Activated naive CD8-positive, alpha-beta T cell treated with anti-CD3 and anti-CD28 coated beads, Interleukin-2, amount 10 ng/mL, durations not matched to agents 7 days and 5 days (primary cell): Measurements from ENCODE around the gene EFCAB9. TPM values are rescaled to one million over a fixed set of nuclear protein-coding genes. Genes with fewer than 3 reads are reported as not detected.
"Not testable (repeated sequence)": the region's sequence is repeated elsewhere in the genome, so short reads cannot be mapped to it uniquely, and the experiment has no call there.

ENCODE experiments used
- ATAC-seq: fragments of 150-1000 bp; cut with Tn5 transposase; one replicate; pipeline ENCODE4 v1.10.0; 2021; ENCODE audit warnings: low read depth, moderate library complexity
- POLR2A ChIA-PET: fragments of 350-600 bp; sonication (Branson Sonifier 250); formaldehyde crosslinking; loops from one replicate; lab custom pipeline; 2021; ENCODE audit warnings: antibody characterized with exemption; lab: Charles Lee
- DNase-seq: peaks from one replicate; pipeline ENCODE4 v3.0.0; 2021
- H3K27ac Mint-ChIP-seq: one replicate; pipeline ENCODE4 v1.8.0; 2022; ENCODE audit warnings: mild to moderate bottlenecking, mixed read lengths
- H3K27me3 Mint-ChIP-seq: one replicate; pipeline ENCODE4 v1.8.0; 2022; ENCODE audit warnings: mild to moderate bottlenecking, moderate library complexity, mixed read lengths
- H3K36me3 Mint-ChIP-seq: one replicate; pipeline ENCODE4 v1.8.0; 2021; ENCODE audit warnings: mild to moderate bottlenecking, mixed read lengths
- H3K4me1 Mint-ChIP-seq: one replicate; pipeline ENCODE4 v1.8.0; 2021; ENCODE audit warnings: mixed read lengths
- H3K4me3 Mint-ChIP-seq: one replicate; pipeline ENCODE4 v1.8.0; 2022; ENCODE audit warnings: mild to moderate bottlenecking, moderate library complexity, mixed read lengths
- H3K9me3 Mint-ChIP-seq: one replicate; pipeline ENCODE4 v1.8.0; 2021; ENCODE audit warnings: mixed read lengths
- total RNA-seq, 2 experiments: library from RNA; stranded (reverse); gene quantifications; one replicate each; pipeline ENCODE4 v1.2.3, GENCODE V29; 2021

EFCAB9 gene
- total RNA-seq, 2 experiments from 2014 or later, result not detected

- H3K27me3 Mint-ChIP-seq, H3K27ac Mint-ChIP-seq, ATAC-seq, POLR2A ChIA-PET, H3K4me3 Mint-ChIP-seq, H3K9me3 Mint-ChIP-seq, DNase-seq: not testable (repeated sequence)
- Mint-ChIP-seq H3K36me3 (peaks cover 15% of the 10 kb centered on the region), H3K4me1 (peaks cover 10% of the 10 kb centered on the region)
These were observed 12.0 kb downstream of the EFCAB9 start for GRCh38 chr5:172205984-172206383.

GRCh38 chr5:172207511-172207910, 13.5 kb downstream of the EFCAB9 start:
- Mint-ChIP-seq H3K36me3 (peaks cover 25% of the 10 kb centered on the region), H3K4me1 (peaks cover 10% of the 10 kb centered on the region), H3K4me3 (no peak overlapping the region), H3K27me3 (no peaks in the 10 kb centered on the region), H3K9me3 (no peaks in the 10 kb centered on the region), H3K27ac (no peak overlapping the region)
- DNase-seq (no peak), ATAC-seq (no peak)
- POLR2A ChIA-PET, result interaction anchor here (0.6 kb wide), 1 partner anchor 160 kb away, joined by 3 read pairs; no protein-coding TSS in a partner anchor

GRCh38 chr5:172209714-172210113, 15.7 kb downstream of the EFCAB9 start:
- no peak for ATAC-seq
- Mint-ChIP-seq H3K4me1 (peaks cover 10% of the 10 kb centered on the region), H3K36me3 (peaks cover 28% of the 10 kb centered on the region), H3K4me3 (no peak overlapping the region), H3K27me3 (no peaks in the 10 kb centered on the region), H3K27ac (no peak overlapping the region), H3K9me3 (no peaks in the 10 kb centered on the region)
- no peak for DNase-seq
- POLR2A ChIA-PET, result no interaction called here

GRCh38 chr5:172211676-172212075, 17.7 kb downstream of the EFCAB9 start:
- ATAC-seq, result no peak
- peaks cover 35% of the 10 kb centered on the region for H3K36me3 Mint-ChIP-seq
- no peaks in the 10 kb centered on the region for H3K9me3 Mint-ChIP-seq
- H3K4me1 Mint-ChIP-seq, result peaks cover 12% of the 10 kb centered on the region
- no peak overlapping the region for H3K27ac Mint-ChIP-seq
- POLR2A ChIA-PET, result no interaction called here
- no peak overlapping the region for H3K4me3 Mint-ChIP-seq
- no peaks in the 10 kb centered on the region for H3K27me3 Mint-ChIP-seq
- DNase-seq, result no peak

GRCh38 chr5:172213126-172213525, 19.2 kb downstream of the EFCAB9 start:
- POLR2A ChIA-PET, result no interaction called here
- DNase-seq, result no peak
- Mint-ChIP-seq H3K36me3 (peaks cover 37% of the 10 kb centered on the region), H3K4me3 (no peak overlapping the region), H3K27ac (no peak overlapping the region), H3K27me3 (no peaks in the 10 kb centered on the region), H3K4me1 (peaks cover 4% of the 10 kb centered on the region), H3K9me3 (peaks cover 5% of the 10 kb centered on the region)
- no peak for ATAC-seq

GRCh38 chr5:172216345-172216744, 22.4 kb downstream of the EFCAB9 start:
- Mint-ChIP-seq H3K9me3 (peaks cover 15% of the 10 kb centered on the region), H3K4me3 (no peak overlapping the region), H3K27ac (no peak overlapping the region), H3K36me3 (peaks cover 55% of the 10 kb centered on the region), H3K4me1 (peaks cover 3% of the 10 kb centered on the region), H3K27me3 (no peaks in the 10 kb centered on the region)
- POLR2A ChIA-PET, result interaction anchor here (0.7 kb wide), 1 partner anchor 483 kb away, joined by 4 read pairs; no protein-coding TSS in a partner anchor
- no peak for ATAC-seq
- no peak for DNase-seq

GRCh38 chr5:172219296-172219695, 25.3 kb downstream of the EFCAB9 start:
- Mint-ChIP-seq H3K36me3 (peaks cover 63% of the 10 kb centered on the region), H3K9me3 (peaks cover 18% of the 10 kb centered on the region), H3K27ac (no peak overlapping the region), H3K4me1 (peaks cover 12% of the 10 kb centered on the region), H3K4me3 (no peak overlapping the region), H3K27me3 (no peaks in the 10 kb centered on the region)
- POLR2A ChIA-PET, result no interaction called here
- DNase-seq, result no peak
- no peak for ATAC-seq

- H3K27me3 Mint-ChIP-seq, result no peaks in the 10 kb centered on the region
- POLR2A ChIA-PET, result no interaction called here
- peaks cover 20% of the 10 kb centered on the region for H3K4me1 Mint-ChIP-seq
- ATAC-seq (peak; percentile 88), DNase-seq (no peak)
- peak overlapping the region; percentile 72 for H3K27ac Mint-ChIP-seq
- H3K36me3 Mint-ChIP-seq, result peaks cover 59% of the 10 kb centered on the region
- peaks cover 11% of the 10 kb centered on the region for H3K9me3 Mint-ChIP-seq
- H3K4me3 Mint-ChIP-seq, result peak overlapping the region; percentile 32
These were observed 30.2 kb downstream of the EFCAB9 start for GRCh38 chr5:172223901-172224873.

GRCh38 chr5:172224996-172225395, 31.0 kb downstream of the EFCAB9 start:
- Mint-ChIP-seq H3K4me1 (peaks cover 21% of the 10 kb centered on the region), H3K9me3 (peaks cover 3% of the 10 kb centered on the region), H3K36me3 (peaks cover 53% of the 10 kb centered on the region), H3K4me3 (no peak overlapping the region), H3K27ac (no peak overlapping the region), H3K27me3 (no peaks in the 10 kb centered on the region)
- DNase-seq, result no peak
- ATAC-seq, result no peak
- POLR2A ChIA-PET, result no interaction called here

- Mint-ChIP-seq H3K4me3 (no peak overlapping the region), H3K9me3 (no peaks in the 10 kb centered on the region), H3K36me3 (peaks cover 42% of the 10 kb centered on the region), H3K27ac (no peak overlapping the region), H3K4me1 (peaks cover 10% of the 10 kb centered on the region), H3K27me3 (no peaks in the 10 kb centered on the region)
- ATAC-seq (no peak), DNase-seq (no peak)
- POLR2A ChIA-PET, result no interaction called here
These were observed 35.9 kb downstream of the EFCAB9 start for GRCh38 chr5:172229904-172230303.

- Mint-ChIP-seq H3K27ac (no peak overlapping the region), H3K36me3 (peaks cover 24% of the 10 kb centered on the region), H3K4me1 (peaks cover 31% of the 10 kb centered on the region), H3K9me3 (no peaks in the 10 kb centered on the region), H3K27me3 (no peaks in the 10 kb centered on the region), H3K4me3 (no peak overlapping the region)
- POLR2A ChIA-PET, result no interaction called here
- no peak for ATAC-seq
- DNase-seq, result no peak
These were observed 40.1 kb downstream of the EFCAB9 start for GRCh38 chr5:172234031-172234430.

- POLR2A ChIA-PET, result no interaction called here
- H3K27ac Mint-ChIP-seq, result no peak overlapping the region
- H3K4me3 Mint-ChIP-seq, result no peak overlapping the region
- peaks cover 32% of the 10 kb centered on the region for H3K4me1 Mint-ChIP-seq
- DNase-seq (no peak), ATAC-seq (no peak)
- no peaks in the 10 kb centered on the region for H3K27me3 Mint-ChIP-seq
- no peaks in the 10 kb centered on the region for H3K9me3 Mint-ChIP-seq
- H3K36me3 Mint-ChIP-seq, result peaks cover 23% of the 10 kb centered on the region
These were observed 41.3 kb downstream of the EFCAB9 start for GRCh38 chr5:172235132-172235780.

- no peak for DNase-seq
- Mint-ChIP-seq H3K4me3 (no peak overlapping the region), H3K4me1 (peaks cover 32% of the 10 kb centered on the region)
These were observed 42.1 kb downstream of the EFCAB9 start for GRCh38 chr5:172235827-172236736.

More at GRCh38 chr5:172235827-172236736, 42.1 kb downstream of the EFCAB9 start:
- Mint-ChIP-seq H3K9me3 (no peaks in the 10 kb centered on the region), H3K27ac (peak overlapping the region; percentile 13), H3K36me3 (peaks cover 16% of the 10 kb centered on the region), H3K27me3 (no peaks in the 10 kb centered on the region)
- POLR2A ChIA-PET, result no interaction called here
- ATAC-seq, result no peak
